Heart left ventricle (tissue), 16 donors: ENCODE measurements around the gene UROC1. TPM values are rescaled to one million over a fixed set of nuclear protein-coding genes. Genes with fewer than 3 reads are reported as not detected.
A peak's percentile ranks its signal among the peaks of the same experiment; 100 is the strongest.

ENCODE experiments used
- ATAC-seq, 4 donors: fragments of 200-7000 bp; cut with Tn5 transposase; one replicate each; pipeline ENCODE4 v1.9.1; 2020 to 2022; ENCODE audit warnings: moderate library complexity in 4 of 4, mild to moderate bottlenecking in 3 of 4, moderate number of reproducible peaks in 1 of 4
- DNase-seq, 5 donors: peaks; one replicate each; pipeline ENCODE4 v3.0.0-alpha.2; 2020
- H3K27ac ChIP-seq, 12 donors: fragments of 200-600 bp; sonication (generic) in 4 of 12; one replicate each; pipeline versions ENCODE4 v1.5.0 to v1.8.0; 2016 to 2022; ENCODE audit warnings: mild to moderate bottlenecking in 2 of 12
- H3K27me3 ChIP-seq, 9 donors: fragments of 200-600 bp; sonication (generic) in 2 of 9; one replicate each; pipeline versions ENCODE4 v1.5.1 to v1.8.0; 2016 to 2022; ENCODE audit warnings: mild to moderate bottlenecking in 3 of 9
- H3K36me3 ChIP-seq, 9 donors: fragments of 200-600 bp; sonication (generic) in 2 of 9; one replicate each; pipeline versions ENCODE4 v1.5.0 to v1.8.0; 2018 to 2022; ENCODE audit warnings: mild to moderate bottlenecking in 2 of 9
- H3K4me1 ChIP-seq, 12 donors: fragments of 200-600 bp; sonication (generic) in 4 of 12; one replicate each; pipeline versions ENCODE4 v1.5.0 to v1.8.0; 2016 to 2022; ENCODE audit warnings: mild to moderate bottlenecking in 3 of 12
- H3K4me3 ChIP-seq, 12 donors: fragments of 200-600 bp; sonication (generic) in 4 of 12; one replicate each; pipeline versions ENCODE4 v1.5.0 to v1.8.0; 2017 to 2022; ENCODE audit warnings: mild to moderate bottlenecking in 9 of 12, moderate library complexity in 4 of 12
- H3K9me3 ChIP-seq, 12 donors: fragments of 200-600 bp; sonication (generic) in 4 of 12; one replicate each; pipeline versions ENCODE4 v1.5.0 to v1.8.0; 2016 to 2022; ENCODE audit warnings: mild to moderate bottlenecking in 1 of 12
- CTCF ChIP-seq, 12 donors: fragments of 200-600 bp; sonication (generic) in 4 of 12; IDR thresholded peaks; one replicate each; pipeline versions ENCODE4 v1.5.0 to v1.8.0; 2018 to 2022; ENCODE audit warnings: antibody characterized with exemption in 12 of 12, mild to moderate bottlenecking in 5 of 12
- POLR2A ChIP-seq, 2 donors: fragments of 450-650 bp; IDR thresholded peaks; one replicate each; pipeline ENCODE4 v1.6.1; 2017; ENCODE audit warnings: antibody characterized with exemption in 2 of 2, mild to moderate bottlenecking in 2 of 2, moderate library complexity in 2 of 2
- WGBS, 4 donors: extraction: QIAGEN DNeasy Blood & Tissue Kit in 2 of 4; methylation state at CpG; one replicate each; pipeline versions ENCODE4 v1.1.5 to v1.1.7; 2013 to 2018; 5-methylcytosine and 5-hydroxymethylcytosine counted together
- intact Hi-C, 10 donors: fragments of 100-400 bp; cut with DNase I; formaldehyde crosslinking; loops; one replicate each; pipeline versions ENCODE4 v1.11.1 to v1.14.2; 2022
- polyA plus RNA-seq, 2 donors: library from polyadenylated mRNA; stranded (reverse); fragments of 200-250 nt; gene quantifications; one replicate each; pipeline ENCODE4 v1.2.3, GENCODE V29; 2013
- total RNA-seq, 9 donors: library from RNA; depleted of rRNA in 2 of 9; stranded (reverse); fragments of >200 nt in 2 of 9; fragmentation: NEBNext Ultra II Directional in 3 of 9; extraction: Animal tissue kit (Norgen Biotek cat#: 25700) in 3 of 9; gene quantifications; one replicate each; pipeline versions ENCODE4 v1.1.0 to v1.2.4, GENCODE V29; 2016 to 2023
- donor health status: ischemic (EF 13 %, LVEDD 7.1; RV severe dilation, severe dysfunction).
- donor health status: healthy with polysubstance abuse.
- donor health status: DM: no; HTN: yes; CAD: no.
- donor health status: DM: no; HTN: no; CAD: no.
- donor health status: ischemic (EF 25% LVEDD 6.9; RV normal size, moderate dysfunction).
- donor health status: ischemic (EF 25% LVEDD 5.7; RV mildly dilated, moderate dysfunction).
- donor health status: healthy.
- donor health status: DM: yes; HTN: yes; CAD: no.
- donor health status: ischemic (EF 35%, LVEDD 5.7; RV mildly dilated, moderate dysfunction).
- donor health status: nonischemic (EF 11% LVEDD 7.7; RV severe dilation, severe dysfunction).
- donor health status: DM: yes; HTN: yes; CAD: no.
- donor health status: PGD.
- donor health status: ischemic (EF 29% LVEDD 5.4; RV normal size, mild dysfunction).
- donor health status: nonischemic (EF 23%, LVEDD 6.1; RV moderate dilation, normal function).

Gene UROC1
- total and polyA plus RNA-seq, 11 donors = not detected

DNA sequence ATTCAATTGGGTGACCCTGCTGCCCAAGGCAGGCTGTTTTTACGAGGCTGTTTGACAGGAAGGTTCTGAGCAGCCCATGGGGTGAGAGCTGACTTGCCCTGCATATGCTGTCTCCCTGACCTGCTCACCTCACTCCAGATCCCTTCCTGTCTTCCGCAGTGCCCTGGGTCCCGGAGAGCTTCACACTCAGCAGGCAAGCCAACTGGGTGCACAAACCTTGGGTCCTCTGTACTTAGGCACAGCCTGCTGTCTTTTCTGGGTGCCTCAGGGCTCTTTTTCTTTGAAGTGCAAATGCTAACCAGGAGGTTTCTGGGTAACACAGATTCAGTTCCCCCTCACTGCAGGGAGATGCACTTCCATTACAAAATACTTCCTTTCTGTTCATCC, 74.7 kb downstream of the UROC1 start:
- no peaks in the 10 kb centered on the region for H3K27me3 ChIP-seq
- H3K4me3 ChIP-seq = no peak overlapping the region
- H3K27ac ChIP-seq = no peak overlapping the region
- intact Hi-C loops = no loop called here
- ATAC-seq = no peak
- DNase-seq = no peak
- peaks cover 0 to 21% (median 3%) of the 10 kb centered on the region in 12 donors for H3K4me1 ChIP-seq
- TF ChIP-seq POLR2A (IDR thresholded peaks at IDR 0.05) (no peak), CTCF (IDR thresholded peaks at IDR 0.05) (no peak)
- peaks cover 0 to 54% (median 34%) of the 10 kb centered on the region in 9 donors for H3K36me3 ChIP-seq
- 86 to 92% (median 89%) methylated on average over 3 of the region's 3 CpGs for WGBS, 4 donors
- no peaks in the 10 kb centered on the region for H3K9me3 ChIP-seq

DNA sequence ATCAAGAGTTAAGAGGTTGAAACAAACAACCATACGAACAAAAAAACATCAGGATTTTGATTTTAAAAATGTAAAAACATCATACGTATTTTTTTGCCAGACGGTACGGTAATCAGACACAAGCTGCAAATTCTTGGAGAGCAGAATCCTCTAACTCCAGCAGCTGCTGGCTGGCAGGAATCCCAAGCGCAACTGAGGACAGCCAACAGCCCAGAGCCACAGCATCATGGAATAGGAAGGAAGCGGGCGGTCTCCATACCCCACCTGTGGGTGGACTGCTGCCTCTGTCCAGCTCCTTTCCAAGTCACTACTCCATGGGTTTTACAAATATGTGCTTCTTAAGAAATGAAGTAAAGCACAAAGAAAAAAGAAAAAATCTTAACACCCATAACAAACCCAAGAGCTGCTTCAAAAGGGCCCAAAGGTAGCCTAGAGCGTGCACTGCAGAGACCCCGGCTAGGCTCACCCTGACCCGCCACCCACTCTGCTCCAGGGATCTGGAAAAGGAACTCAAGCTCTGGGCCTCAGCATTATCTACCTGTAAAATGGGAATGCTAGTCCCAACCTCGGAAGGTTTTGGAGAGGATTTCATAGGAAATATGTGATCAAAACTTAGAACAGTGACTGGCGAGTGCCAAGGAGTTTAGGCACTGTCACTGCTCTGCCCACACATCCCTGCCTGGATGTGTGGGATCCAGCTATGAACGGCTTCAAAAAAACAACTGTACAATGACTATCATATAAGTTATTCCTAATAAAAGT, 75.3 kb downstream of the UROC1 start:
- H3K9me3 ChIP-seq = no peaks in the 10 kb centered on the region
- H3K36me3 ChIP-seq = peaks cover 0 to 57% (median 37%) of the 10 kb centered on the region in 9 donors
- ATAC-seq = peak in 3 of 4 donors; percentile 34 to 68 (median 52)
- peak in 4 of 5 donors; percentile 49 to 60 (median 58) for DNase-seq
- H3K27ac ChIP-seq = no peak overlapping the region
- no peaks in the 10 kb centered on the region for H3K27me3 ChIP-seq
- WGBS, 4 donors = 65 to 75% (median 71%) methylated on average over 13 of the region's 13 CpGs
- TF ChIP-seq POLR2A (IDR thresholded peaks at IDR 0.05) (no peak), CTCF (IDR thresholded peaks at IDR 0.05) (peak in 1 of 12 donors; percentile 2)
- no peak overlapping the region for H3K4me3 ChIP-seq
- intact Hi-C loops = no loop called here
- peaks cover 0 to 21% (median 3%) of the 10 kb centered on the region in 12 donors for H3K4me1 ChIP-seq

DNA sequence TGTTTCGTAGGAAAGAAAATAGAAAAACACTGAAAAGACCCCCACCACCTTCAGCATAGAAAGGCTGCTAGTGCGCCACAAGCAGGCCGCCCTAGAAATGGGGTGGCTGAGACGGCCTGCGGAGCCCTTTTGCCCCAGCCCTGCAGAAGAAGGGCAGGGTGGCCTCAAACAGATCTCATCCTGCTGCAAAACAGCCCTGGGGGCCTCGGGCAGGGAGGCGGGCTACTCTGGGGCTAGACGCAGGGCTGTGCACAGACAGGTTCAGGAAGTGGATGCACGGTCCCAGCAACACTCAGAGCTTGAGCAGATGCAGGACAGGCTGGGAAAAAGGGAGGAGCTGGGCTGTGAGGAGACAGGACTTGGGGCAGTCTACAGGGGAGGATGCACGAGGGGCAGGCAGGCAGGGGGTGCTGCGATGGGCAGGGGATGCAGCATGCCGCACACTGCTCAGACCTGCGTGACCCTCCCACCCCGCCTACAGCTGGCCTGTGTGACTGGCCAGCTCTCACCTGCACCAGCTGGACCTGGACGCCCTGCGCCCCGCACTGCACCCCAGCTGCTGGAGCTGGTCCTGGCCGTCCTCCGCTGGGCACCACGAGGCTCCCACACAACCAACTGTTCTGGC, 76.2 kb downstream of the UROC1 start:
- Histone ChIP-seq H3K9me3 (no peaks in the 10 kb centered on the region), H3K4me1 (peaks cover 0 to 21% (median 3%) of the 10 kb centered on the region in 12 donors), H3K27me3 (no peaks in the 10 kb centered on the region), H3K4me3 (no peak overlapping the region), H3K36me3 (peaks cover 0 to 65% (median 46%) of the 10 kb centered on the region in 9 donors), H3K27ac (no peak overlapping the region)
- no peak for TF ChIP-seq POLR2A (IDR thresholded peaks at IDR 0.05)
- no peak for TF ChIP-seq CTCF (IDR thresholded peaks at IDR 0.05)
- DNase-seq (no peak), ATAC-seq (peak in 1 of 4 donors; percentile 6)
- WGBS, 4 donors = 94 to 95% (median 94%) methylated on average over 20 of the region's 20 CpGs
- intact Hi-C loops = no loop called here

DNA sequence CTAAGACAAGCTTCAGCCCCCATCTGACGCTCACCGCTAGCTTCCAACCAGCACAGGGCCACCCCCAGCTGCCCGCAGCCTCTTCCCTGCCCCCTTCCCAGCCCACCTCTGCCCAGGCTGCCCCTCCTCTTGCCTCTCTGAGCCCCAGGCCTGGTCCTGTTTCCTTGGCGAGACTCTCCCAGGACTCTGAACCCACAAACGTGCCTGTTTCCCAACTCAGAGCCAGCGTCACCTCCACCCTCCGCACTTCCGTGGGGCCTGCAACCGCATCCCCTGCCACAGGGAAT, 76.9 kb downstream of the UROC1 start:
- peaks cover 0 to 72% (median 49%) of the 10 kb centered on the region in 9 donors for H3K36me3 ChIP-seq
- H3K4me1 ChIP-seq = peaks cover 0 to 17% (median 3%) of the 10 kb centered on the region in 12 donors
- WGBS, 4 donors = 94 to 96% (median 95%) methylated on average over 9 of the region's 9 CpGs
- no peaks in the 10 kb centered on the region for H3K27me3 ChIP-seq
- intact Hi-C loops = no loop called here
- TF ChIP-seq POLR2A (IDR thresholded peaks at IDR 0.05) = no peak
- H3K27ac ChIP-seq = no peak overlapping the region
- ATAC-seq (no peak), DNase-seq (no peak)
- no peaks in the 10 kb centered on the region for H3K9me3 ChIP-seq
- H3K4me3 ChIP-seq = no peak overlapping the region
